HEK293 (cell line): ENCODE data around the gene VSTM2B.
A peak's percentile ranks its signal among the peaks of the same experiment; 100 is the strongest.

ENCODE experiments used
- CTCF ChIA-PET: fragments of 350-600 bp; formaldehyde crosslinking; extraction: SDS; loops from one replicate; lab custom pipeline; 2021; ENCODE audit warnings: antibody characterized with exemption; lab: Yijun Ruan, JAX
- POLR2A ChIA-PET: fragments of 300-600 bp; formaldehyde crosslinking; extraction: SDS; loops from one replicate; lab custom pipeline; 2020; ENCODE audit warnings: antibody characterized with exemption, inconsistent platforms; lab: Yijun Ruan, JAX
- H3K27ac ChIP-seq: fragments of 200-500 bp; sonication (Bioruptor generic); 2 replicates; pipeline ENCODE4 v1.5.1; 2014; ENCODE audit warnings: low read depth, low read length, control low read depth, inconsistent platforms; ENCODE audit errors: extremely low read depth
- H3K36me3 ChIP-seq, 2 experiments: fragments of 200-500 bp in 1 of 2; sonication (Bioruptor generic) in 1 of 2; 1 replicate in 1 of 2; 2 replicates in 1 of 2; pipeline ENCODE4 v1.5.1; 2014 to 2017; ENCODE audit warnings: inconsistent platforms in 2 of 2, low read length in 2 of 2; ENCODE audit not compliant: control insufficient read depth in 2 of 2, insufficient read depth in 1 of 2
- H3K4me1 ChIP-seq: fragments of 200-500 bp; sonication (Bioruptor generic); 2 replicates; pipeline ENCODE4 v1.5.1; 2014; ENCODE audit warnings: mild to moderate bottlenecking, low read length, inconsistent platforms; ENCODE audit not compliant: control insufficient read depth, insufficient read depth
- H3K4me3 ChIP-seq: 2 replicates; pipeline ENCODE4 v1.5.1; 2011; ENCODE audit warnings: low read depth, mild to moderate bottlenecking, control low read depth, low read length, moderate library complexity
- H3K9me3 ChIP-seq: fragments of 200-500 bp; sonication (Bioruptor generic); 2 replicates; pipeline ENCODE4 v1.5.1; 2014; ENCODE audit warnings: low read depth, low read length, inconsistent platforms; ENCODE audit not compliant: control insufficient read depth, insufficient read depth
- ATF2 ChIP-seq: fragments of 450-650 bp; formaldehyde crosslinking; IDR thresholded peaks from 2 replicates; pipeline ENCODE4 v1.5.1; 2016; ENCODE audit warnings: missing biosample characterization, missing genetic modification characterization, low read depth
- BCL11B ChIP-seq: fragments of 450-650 bp; formaldehyde crosslinking; IDR thresholded peaks from 2 replicates; pipeline ENCODE4 v1.5.1; 2016; ENCODE audit warnings: low read depth, missing biosample characterization, missing genetic modification characterization
- ELK4 ChIP-seq: IDR thresholded peaks from 2 replicates; pipeline ENCODE4 v1.6.1; 2011; ENCODE audit warnings: mild to moderate bottlenecking, low read depth, low read length, borderline replicate concordance
- FEZF1 ChIP-seq: fragments of 450-650 bp; formaldehyde crosslinking; IDR thresholded peaks from 2 replicates; pipeline ENCODE4 v1.5.1; 2016; ENCODE audit warnings: missing biosample characterization, missing genetic modification characterization
- GLI4 ChIP-seq: fragments of 450-650 bp; formaldehyde crosslinking; IDR thresholded peaks from 2 replicates; pipeline ENCODE4 v1.5.1; 2016; ENCODE audit warnings: missing biosample characterization, missing genetic modification characterization
- IKZF3 ChIP-seq: fragments of 450-650 bp; IDR thresholded peaks from 2 replicates; pipeline ENCODE4 v1.5.0; 2018; ENCODE audit warnings: missing biosample characterization, mild to moderate bottlenecking, missing genetic modification characterization, moderate library complexity
- MEIS1 ChIP-seq: sonication (generic); formaldehyde crosslinking; IDR thresholded peaks from 2 replicates; pipeline ENCODE4 v1.8.1; 2022; ENCODE audit warnings: missing genetic modification reagents, mild to moderate bottlenecking, borderline replicate concordance
- REST ChIP-seq: fragments of 450-650 bp; formaldehyde crosslinking; IDR thresholded peaks from 2 replicates; pipeline ENCODE4 v1.5.1; 2016; ENCODE audit warnings: missing biosample characterization, missing genetic modification characterization
- SP2 ChIP-seq: fragments of 450-650 bp; formaldehyde crosslinking; IDR thresholded peaks from 2 replicates; pipeline ENCODE4 v1.5.1; 2016; ENCODE audit warnings: missing biosample characterization, missing genetic modification characterization
- ZBTB8A ChIP-seq: fragments of 450-650 bp; formaldehyde crosslinking; IDR thresholded peaks from 2 replicates; pipeline ENCODE4 v1.5.1; 2016; ENCODE audit warnings: missing biosample characterization, missing genetic modification characterization
- ZNF10 ChIP-seq: fragments of 450-650 bp; formaldehyde crosslinking; IDR thresholded peaks from 2 replicates; pipeline ENCODE4 v1.5.1; 2017; ENCODE audit warnings: missing biosample characterization, missing genetic modification characterization
- ZNF121 ChIP-seq: fragments of 450-650 bp; formaldehyde crosslinking; IDR thresholded peaks from 2 replicates; pipeline ENCODE4 v1.5.1; 2016; ENCODE audit warnings: missing biosample characterization, missing genetic modification characterization
- ZNF146 ChIP-seq: fragments of 450-650 bp; formaldehyde crosslinking; IDR thresholded peaks from 2 replicates; pipeline ENCODE4 v1.5.1; 2016; ENCODE audit warnings: missing biosample characterization, missing genetic modification characterization
- ZNF24 ChIP-seq: fragments of 450-650 bp; formaldehyde crosslinking; IDR thresholded peaks from 2 replicates; pipeline ENCODE4 v1.5.1; 2016; ENCODE audit warnings: missing biosample characterization, missing genetic modification characterization
- ZNF311 ChIP-seq: fragments of 450-650 bp; formaldehyde crosslinking; IDR thresholded peaks from 2 replicates; pipeline ENCODE4 v1.5.1; 2017; ENCODE audit warnings: missing biosample characterization, missing genetic modification characterization, borderline replicate concordance
- ZNF335 ChIP-seq: fragments of 450-650 bp; formaldehyde crosslinking; conservative IDR thresholded peaks from 2 replicates; pipeline ENCODE4 v1.5.1; 2016; ENCODE audit warnings: missing biosample characterization, missing genetic modification characterization
- ZNF426 ChIP-seq: fragments of 450-650 bp; formaldehyde crosslinking; IDR thresholded peaks from 2 replicates; pipeline ENCODE4 v1.5.1; 2017; ENCODE audit warnings: missing biosample characterization, missing genetic modification characterization, mild to moderate bottlenecking, inconsistent platforms, moderate library complexity
- ZNF433 ChIP-seq: fragments of 450-650 bp; formaldehyde crosslinking; IDR thresholded peaks from 2 replicates; pipeline ENCODE4 v1.5.1; 2016; ENCODE audit warnings: missing biosample characterization, missing genetic modification characterization, low read depth
- ZNF692 ChIP-seq: fragments of 450-650 bp; formaldehyde crosslinking; IDR thresholded peaks from 2 replicates; pipeline ENCODE4 v1.5.1; 2016; ENCODE audit warnings: missing biosample characterization, missing genetic modification characterization
- ZNF791 ChIP-seq: fragments of 450-650 bp; formaldehyde crosslinking; IDR thresholded peaks from 2 replicates; pipeline ENCODE4 v1.5.1; 2016; ENCODE audit warnings: missing biosample characterization, missing genetic modification characterization
- ZNF792 ChIP-seq: fragments of 450-650 bp; formaldehyde crosslinking; IDR thresholded peaks from 2 replicates; pipeline ENCODE4 v1.5.1; 2016; ENCODE audit warnings: missing biosample characterization, missing genetic modification characterization
- ZNF830 ChIP-seq: fragments of 450-650 bp; IDR thresholded peaks from 2 replicates; pipeline ENCODE4 v1.5.0; 2018; ENCODE audit warnings: missing biosample characterization, missing genetic modification characterization, low read depth, mild to moderate bottlenecking, moderate library complexity
- ZSCAN16 ChIP-seq: fragments of 450-650 bp; formaldehyde crosslinking; IDR thresholded peaks from 2 replicates; pipeline ENCODE4 v1.5.1; 2016; ENCODE audit warnings: missing biosample characterization, missing genetic modification characterization

Gene VSTM2B

GRCh38 chr19:29591670-29592069, 65.9 kb downstream of the VSTM2B start (continued):
- TF ChIP-seq REST (tag by site-specific recombination) (no peak), ZNF146 (tag by site-specific recombination) (no peak), ZSCAN16 (tag by site-specific recombination) (no peak), SP2 (tag by site-specific recombination) (no peak)

- Histone ChIP-seq H3K36me3 (no peaks in the 10 kb centered on the region), H3K4me1 (peaks cover 21% of the 10 kb centered on the region), H3K27ac (no peak overlapping the region), H3K4me3 (no peak overlapping the region), H3K9me3 (no peaks in the 10 kb centered on the region)
- ChIA-PET POLR2A (interaction anchor here (1.0 kb wide), 1 partner anchor 12 kb away, joined by 6 read pairs; the partner anchor contains the start of gene POP4), CTCF (interaction anchor here (0.6 to 1.4 kb wide), 6 partner anchors 78 to 1190 kb away, joined by 3 to 4 read pairs (median 3); no protein-coding TSS in a partner anchor)
- no peak for TF ChIP-seq ZNF791 (tag by site-specific recombination)
- peak; percentile 80 for TF ChIP-seq ATF2 (tag by site-specific recombination)
- TF ChIP-seq ZNF311 (tag by site-specific recombination): no peak
- no peak for TF ChIP-seq ZNF10 (tag by site-specific recombination)
- TF ChIP-seq ZNF433: no peak
These were observed 68.1 kb downstream of the VSTM2B start for GRCh38 chr19:29593869-29594268.

- peaks cover 21% of the 10 kb centered on the region for H3K4me1 ChIP-seq
- peak overlapping the region; percentile 37; the same call in 1 of the 2 replicates for H3K27ac ChIP-seq
- CTCF ChIA-PET: interaction anchor here (0.6 to 4.9 kb wide), 22 partner anchors 8 to 1363 kb away, joined by 3 to 24 read pairs (median 6); partner anchors contain the start of gene POP4
- H3K4me3 ChIP-seq: no peak overlapping the region
- no peaks in the 10 kb centered on the region for H3K9me3 ChIP-seq
- POLR2A ChIA-PET: interaction anchor here (0.7 to 3.3 kb wide), 2 partner anchors 10 to 12 kb away, joined by 8 to 31 read pairs; partner anchors contain the start of gene POP4
- no peaks in the 10 kb centered on the region for H3K36me3 ChIP-seq
- TF ChIP-seq GLI4 (tag by site-specific recombination) (no peak), ZNF692 (no peak), MEIS1 (CRISPR knock-in tag) (no peak), ZNF335 (tag by site-specific recombination) (no peak), ZNF24 (tag by site-specific recombination) (peak; percentile 71; the same call in 1 of the 2 replicates), ZNF792 (tag by site-specific recombination) (no peak), ZBTB8A (tag by site-specific recombination) (peak; percentile 62; the same call in 1 of the 2 replicates), ZNF426 (no peak), ZNF121 (tag by site-specific recombination) (peak; percentile 43; the same call in 1 of the 2 replicates), BCL11B (no peak), ZNF791 (tag by site-specific recombination) (no peak), ZNF830 (no peak), IKZF3 (peak; percentile 50; the same call in 1 of the 2 replicates), FEZF1 (tag by site-specific recombination) (peak; percentile 67), ELK4 (no peak)
These were observed 70.4 kb downstream of the VSTM2B start for GRCh38 chr19:29596080-29596727.
